Spleen (tissue), 7 donors: ENCODE measurements around the gene ARMC9.

Source experiments
- POLR2A ChIP-seq, 3 donors: fragments of 450-650 bp; IDR thresholded peaks; one replicate each; pipeline ENCODE4 v1.5.1; 2017; ENCODE audit warnings: antibody characterized with exemption in 3 of 3, mild to moderate bottlenecking in 1 of 3
- TF ChIP-seq, protein P1 (sequence below), 11 experiments: fragments of 200-600 bp in 7 of 11; fragments of 450-650 bp in 4 of 11; sonication (generic) in 4 of 11; IDR thresholded peaks in 8 of 11; conservative IDR thresholded peaks in 3 of 11; 1 replicate in 7 of 11; 2 replicates in 4 of 11; pipeline versions ENCODE4 v1.4.0 to v1.8.0; 2016 to 2021; ENCODE audit warnings: antibody characterized with exemption in 11 of 11, inconsistent platforms in 4 of 11, mild to moderate bottlenecking in 1 of 11
- donor health status: DM: no; HTN: no; CAD: no; lungs with moderate emphysema.
- donor health status: DM: no; HTN: no; CAD: no.
- donor health status: DM: no; HTN: no; CAD: no.

DNA sequence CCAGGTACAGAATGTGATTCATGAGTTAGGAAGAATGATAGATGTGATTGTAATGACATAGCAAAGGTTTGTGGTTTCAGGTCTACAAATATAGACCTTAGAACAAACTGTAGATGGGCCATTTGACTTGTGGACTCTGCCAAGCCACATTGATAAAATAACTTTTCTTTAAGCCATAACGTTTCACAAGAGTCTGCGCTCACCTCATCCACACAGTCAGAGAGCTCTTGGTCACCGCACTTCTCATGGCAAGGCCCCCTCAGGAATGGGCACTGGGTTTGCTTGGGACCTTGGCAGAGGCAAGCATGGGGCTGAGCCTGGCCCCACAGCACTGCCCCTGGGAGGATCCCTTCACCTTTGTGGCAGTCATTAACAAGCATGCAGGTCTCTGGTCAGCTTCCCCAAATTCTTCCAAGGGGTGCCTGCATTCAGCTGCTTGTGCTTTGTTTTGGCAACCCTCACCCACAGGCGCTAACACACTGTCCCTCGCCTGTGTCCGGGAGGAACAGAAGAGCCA is 14.0 kb downstream of the ARMC9 start:
- TF ChIP-seq, protein P1, sequence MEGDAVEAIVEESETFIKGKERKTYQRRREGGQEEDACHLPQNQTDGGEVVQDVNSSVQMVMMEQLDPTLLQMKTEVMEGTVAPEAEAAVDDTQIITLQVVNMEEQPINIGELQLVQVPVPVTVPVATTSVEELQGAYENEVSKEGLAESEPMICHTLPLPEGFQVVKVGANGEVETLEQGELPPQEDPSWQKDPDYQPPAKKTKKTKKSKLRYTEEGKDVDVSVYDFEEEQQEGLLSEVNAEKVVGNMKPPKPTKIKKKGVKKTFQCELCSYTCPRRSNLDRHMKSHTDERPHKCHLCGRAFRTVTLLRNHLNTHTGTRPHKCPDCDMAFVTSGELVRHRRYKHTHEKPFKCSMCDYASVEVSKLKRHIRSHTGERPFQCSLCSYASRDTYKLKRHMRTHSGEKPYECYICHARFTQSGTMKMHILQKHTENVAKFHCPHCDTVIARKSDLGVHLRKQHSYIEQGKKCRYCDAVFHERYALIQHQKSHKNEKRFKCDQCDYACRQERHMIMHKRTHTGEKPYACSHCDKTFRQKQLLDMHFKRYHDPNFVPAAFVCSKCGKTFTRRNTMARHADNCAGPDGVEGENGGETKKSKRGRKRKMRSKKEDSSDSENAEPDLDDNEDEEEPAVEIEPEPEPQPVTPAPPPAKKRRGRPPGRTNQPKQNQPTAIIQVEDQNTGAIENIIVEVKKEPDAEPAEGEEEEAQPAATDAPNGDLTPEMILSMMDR (IDR thresholded peaks at IDR 0.05 in 8 of 11, conservative IDR thresholded peaks at IDR 0.05 in 3 of 11): no peak
- TF ChIP-seq POLR2A (IDR thresholded peaks at IDR 0.05): no peak
